Esophagus muscularis mucosa (tissue), 4 donors: ENCODE measurements around the gene SLC25A18.

Experiments
- CTCF ChIP-seq, 3 experiments: fragments of 200-600 bp in 2 of 3; fragments of 450-650 bp in 1 of 3; sonication (generic) in 2 of 3; IDR thresholded peaks; one replicate each; pipeline ENCODE4 v1.5.1; 2017 to 2019; ENCODE audit warnings: antibody characterized with exemption in 3 of 3, mild to moderate bottlenecking in 2 of 3, moderate library complexity in 1 of 3
- EP300 ChIP-seq: sonication (generic); formaldehyde crosslinking; IDR thresholded peaks from one replicate; pipeline ENCODE4 v1.6.1; 2017; ENCODE audit warnings: antibody characterized with exemption
- POLR2A ChIP-seq: fragments of 450-650 bp; IDR thresholded peaks from one replicate; pipeline ENCODE4 v1.6.1; 2017; ENCODE audit warnings: antibody characterized with exemption, moderate library complexity, mild to moderate bottlenecking, low read depth

DNA sequence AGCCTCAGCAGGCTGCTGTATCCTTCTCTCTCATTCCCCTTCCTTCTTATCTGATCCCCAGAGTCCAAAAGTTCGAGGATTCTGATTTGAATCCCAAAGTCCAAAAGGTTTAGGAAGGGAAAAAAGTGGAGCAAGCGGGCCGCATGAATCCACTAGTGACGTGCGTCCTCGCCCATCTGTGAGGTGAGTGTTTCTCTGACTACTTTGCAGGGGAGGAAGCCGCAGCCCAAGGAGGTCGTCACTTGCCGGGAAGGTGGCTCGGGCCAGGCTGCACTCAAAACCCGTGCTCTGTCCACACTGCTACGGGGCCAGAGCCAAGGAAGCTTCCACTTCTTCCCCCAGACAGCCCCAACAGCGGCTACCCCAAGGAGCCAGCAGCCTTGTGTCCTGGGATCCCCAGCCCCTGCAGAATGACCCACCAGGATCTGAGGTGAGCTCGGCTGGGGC lies 16.3 kb downstream of the SLC25A18 start:
- TF ChIP-seq CTCF (IDR thresholded peaks at IDR 0.05) (no peak), POLR2A (no peak), EP300 (no peak)
